GM12872 (cell line): Measurements from ENCODE around the gene ATP11A.

Experiments
- CTCF ChIP-seq: IDR thresholded peaks from 3 replicates; pipeline ENCODE4 v1.5.1; 2011; ENCODE audit warnings: low read depth, mild to moderate bottlenecking, low read length, moderate library complexity; ENCODE audit not compliant: insufficient read depth

Gene ATP11A

GRCh38 chr13:112766336-112766735 lies 76.5 kb downstream of the ATP11A start:
- no peak for TF ChIP-seq CTCF

DNA sequence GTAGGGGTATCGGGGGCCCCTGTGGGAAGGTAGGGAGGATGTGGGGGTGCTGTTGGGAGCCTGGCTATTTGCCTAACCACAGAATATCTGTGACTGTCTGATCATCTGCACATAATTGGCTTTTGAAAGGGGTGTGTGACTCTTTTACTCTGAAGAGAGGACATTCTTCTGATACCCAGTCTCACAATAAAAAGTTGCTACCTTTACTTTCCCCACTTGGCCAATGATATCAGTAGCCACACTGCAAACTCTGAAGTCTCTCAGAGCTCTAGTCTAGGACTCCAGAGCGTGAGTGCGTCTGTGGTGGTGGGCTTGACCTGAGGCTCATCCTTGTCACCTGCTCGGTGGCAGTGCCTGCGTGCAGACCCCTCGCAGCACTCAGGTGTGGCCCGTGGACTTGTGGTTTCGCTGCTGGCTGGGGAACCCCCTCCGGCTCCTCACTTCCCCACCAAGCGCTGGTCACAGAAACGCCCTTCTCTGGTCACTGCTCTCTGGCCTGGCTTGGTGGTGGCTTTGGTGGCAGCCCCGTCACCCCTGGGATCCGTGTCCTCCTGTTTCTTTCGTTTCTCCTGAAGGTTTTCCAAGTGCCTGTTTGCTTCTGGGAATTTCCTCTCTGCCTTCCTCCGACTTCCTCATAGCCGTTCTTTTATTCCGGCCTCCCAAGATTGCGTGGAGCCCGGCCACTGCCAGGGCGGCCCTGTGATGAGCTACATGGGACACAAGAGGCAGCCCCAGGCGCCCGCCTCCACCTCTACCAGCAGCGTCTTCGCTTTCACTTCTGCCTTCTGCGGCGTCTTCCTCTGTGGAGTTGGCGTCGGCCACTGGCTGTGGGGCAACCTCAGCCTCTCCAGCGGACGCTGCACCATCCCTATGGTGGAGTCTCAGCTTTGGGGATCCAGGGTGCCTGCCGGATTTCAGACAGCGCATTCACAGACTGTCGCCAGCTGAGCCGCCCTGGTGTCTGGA lies 78.0 kb downstream of the ATP11A start:
- TF ChIP-seq CTCF = no peak

GRCh38 chr13:112768795-112769481 lies 79.1 kb downstream of the ATP11A start:
- TF ChIP-seq CTCF = no peak

- TF ChIP-seq CTCF = no peak
Observed at GRCh38 chr13:112769615-112770014, 79.8 kb downstream of the ATP11A start.

GRCh38 chr13:112770504-112770903 lies 80.7 kb downstream of the ATP11A start:
- TF ChIP-seq CTCF = no peak

GRCh38 chr13:112771139-112771876 lies 81.5 kb downstream of the ATP11A start:
- no peak for TF ChIP-seq CTCF
